Medulla oblongata (tissue), 1 donor: ENCODE results near the gene MPHOSPH10.
"Not testable (repeated sequence)": the region's sequence is repeated elsewhere in the genome, so short reads cannot be mapped to it uniquely, and the experiment has no call there.

ENCODE experiments used
- DNase-seq: peaks from one replicate; pipeline ENCODE4 v3.0.0-alpha.2; 2015; ENCODE audit errors: extremely low spot score

MPHOSPH10 gene

GRCh38 chr2:71173096-71173495 is 42.7 kb downstream of the MPHOSPH10 start:
- DNase-seq = no peak

GRCh38 chr2:71174207-71174606 is 43.8 kb downstream of the MPHOSPH10 start:
- no peak for DNase-seq

GRCh38 chr2:71178836-71179235 is 48.4 kb downstream of the MPHOSPH10 start:
- not testable (repeated sequence) for DNase-seq

- DNase-seq = no peak
Measured at GRCh38 chr2:71181316-71181715, 50.9 kb downstream of the MPHOSPH10 start.

- not testable (repeated sequence) for DNase-seq
Measured at GRCh38 chr2:71183306-71184115, 53.1 kb downstream of the MPHOSPH10 start.

GRCh38 chr2:71186973-71187372 is 56.5 kb downstream of the MPHOSPH10 start:
- DNase-seq = no peak

GRCh38 chr2:71187589-71187988 is 57.2 kb downstream of the MPHOSPH10 start:
- DNase-seq = no peak

- peak; percentile 39 for DNase-seq
Measured at GRCh38 chr2:71190656-71191569, 60.5 kb downstream of the MPHOSPH10 start.

GRCh38 chr2:71191570-71191943 is 61.1 kb downstream of the MPHOSPH10 start:
- DNase-seq = no peak
